ENCODE measurements around the gene STAG3.
"Not testable (repeated sequence)": the region's sequence is repeated elsewhere in the genome, so short reads cannot be mapped to it uniquely, and the experiment has no call there.

- not testable (repeated sequence) for TF ChIP-seq CTCF, POLR2A (IDR thresholded peaks at IDR 0.05)
Measured at GRCh38 chr7:100183090-100183489, 5.4 kb downstream of the STAG3 start.
